Mesenchymal stem cell (in vitro differentiated cells and primary cell): Measurements from ENCODE around the gene MFF.

Source experiments
- DNase-seq: peaks from one replicate; pipeline ENCODE4 v3.0.0-alpha.2; 2013
- H2AFZ ChIP-seq: one replicate; pipeline ENCODE4 v1.6.1; 2013; ENCODE audit warnings: low read depth, mild to moderate bottlenecking, control low read depth, inconsistent platforms, low read length, moderate library complexity
- H2AK5ac ChIP-seq: 2 replicates; pipeline ENCODE4 v1.6.1; 2013; ENCODE audit warnings: low read length, moderate library complexity, mild to moderate bottlenecking, inconsistent platforms; ENCODE audit not compliant: severe bottlenecking
- H2BK120ac ChIP-seq: one replicate; pipeline ENCODE4 v1.6.1; 2013; ENCODE audit warnings: low read depth, mild to moderate bottlenecking, inconsistent platforms, low read length, moderate library complexity
- H2BK12ac ChIP-seq, 2 experiments: one replicate each; pipeline ENCODE4 v1.6.1; 2013; ENCODE audit warnings: inconsistent platforms in 2 of 2, low read length in 2 of 2, mild to moderate bottlenecking in 2 of 2, moderate library complexity in 2 of 2, control low read depth in 1 of 2
- H2BK15ac ChIP-seq: one replicate; pipeline ENCODE4 v1.6.1; 2013; ENCODE audit warnings: mild to moderate bottlenecking, low read depth, inconsistent platforms; ENCODE audit not compliant: poor library complexity, severe bottlenecking
- H2BK5ac ChIP-seq: 2 replicates; pipeline ENCODE4 v1.6.1; 2013; ENCODE audit warnings: low read depth, mild to moderate bottlenecking, low read length, control low read depth, inconsistent platforms; ENCODE audit not compliant: poor library complexity, severe bottlenecking
- H3K14ac ChIP-seq, 2 experiments: one replicate each; pipeline ENCODE4 v1.6.1; 2013; ENCODE audit warnings: inconsistent platforms in 2 of 2, low read length in 2 of 2, control low read depth in 1 of 2, mild to moderate bottlenecking in 1 of 2, moderate library complexity in 1 of 2
- H3K18ac ChIP-seq, 2 experiments: one replicate each; pipeline ENCODE4 v1.6.1; 2013; ENCODE audit warnings: inconsistent platforms in 2 of 2, low read length in 2 of 2, control low read depth in 1 of 2, low read depth in 1 of 2, mild to moderate bottlenecking in 1 of 2
- H3K23ac ChIP-seq, 2 experiments: one replicate each; pipeline ENCODE4 v1.6.1; 2013; ENCODE audit warnings: inconsistent platforms in 2 of 2, low read length in 2 of 2, mild to moderate bottlenecking in 2 of 2, moderate library complexity in 2 of 2, control low read depth in 1 of 2
- H3K27ac ChIP-seq: 2 replicates; pipeline ENCODE4 v1.5.1; 2013; ENCODE audit warnings: mild to moderate bottlenecking, moderate library complexity, low read length, control low read depth, inconsistent platforms; ENCODE audit not compliant: poor library complexity, severe bottlenecking
- H3K27me3 ChIP-seq, 2 experiments: 2 replicates each; pipeline versions ENCODE4 v1.6.1 to v1.7.0; 2013; ENCODE audit warnings: low read length in 2 of 2, mild to moderate bottlenecking in 2 of 2, moderate library complexity in 2 of 2, control low read depth in 1 of 2, inconsistent platforms in 1 of 2; ENCODE audit not compliant: control insufficient read depth in 1 of 2, insufficient read depth in 1 of 2
- H3K36me3 ChIP-seq, 2 experiments: 2 replicates each; pipeline versions ENCODE4 v1.6.1 to v1.7.0; 2013; ENCODE audit warnings: low read length in 2 of 2, control low read depth in 1 of 2, inconsistent platforms in 1 of 2, low read depth in 1 of 2, mild to moderate bottlenecking in 1 of 2; ENCODE audit not compliant: insufficient read depth in 2 of 2, control insufficient read depth in 1 of 2
- H3K4ac ChIP-seq, 2 experiments: one replicate each; pipeline ENCODE4 v1.6.1; 2013; ENCODE audit warnings: inconsistent platforms in 2 of 2, low read length in 2 of 2, mild to moderate bottlenecking in 2 of 2, moderate library complexity in 2 of 2, control low read depth in 1 of 2, low read depth in 1 of 2
- H3K4me1 ChIP-seq: 2 replicates; pipeline ENCODE4 v1.6.1; 2013; ENCODE audit warnings: low read depth, low read length, control low read depth; ENCODE audit not compliant: control insufficient read depth, insufficient read depth
- H3K4me2 ChIP-seq: 2 replicates; pipeline ENCODE4 v1.6.1; 2013; ENCODE audit warnings: low read length, mild to moderate bottlenecking, inconsistent platforms; ENCODE audit not compliant: poor library complexity, severe bottlenecking
- H3K4me3 ChIP-seq, 2 experiments: 2 replicates each; pipeline versions ENCODE4 v1.5.1 to v1.7.0; 2013; ENCODE audit warnings: low read length in 2 of 2, mild to moderate bottlenecking in 2 of 2, control low read depth in 1 of 2, low read depth in 1 of 2; ENCODE audit not compliant: insufficient read depth in 1 of 2
- H3K79me1 ChIP-seq: replicated peaks from 2 replicates; pipeline ENCODE4 v1.6.1; 2013; ENCODE audit warnings: mild to moderate bottlenecking, control low read depth, low read length, inconsistent platforms; ENCODE audit not compliant: poor library complexity, severe bottlenecking
- H3K9ac ChIP-seq: 2 replicates; pipeline ENCODE4 v1.7.0; 2013; ENCODE audit warnings: mild to moderate bottlenecking, low read length, moderate library complexity
- H3K9me3 ChIP-seq: 2 replicates; pipeline ENCODE4 v1.7.0; 2013; ENCODE audit warnings: mild to moderate bottlenecking, low read length; ENCODE audit not compliant: control insufficient read depth
- H4K8ac ChIP-seq: one replicate; pipeline ENCODE4 v1.6.1; 2013; ENCODE audit warnings: inconsistent platforms, mild to moderate bottlenecking, low read length, moderate library complexity
- H4K91ac ChIP-seq: one replicate; pipeline ENCODE4 v1.6.1; 2013; ENCODE audit warnings: mild to moderate bottlenecking, low read length, inconsistent platforms
- WGBS: methylation state at CpG from one replicate; pipeline ENCODE4 v1.1.7; 2013; ENCODE audit warnings: mixed read lengths; 5-methylcytosine and 5-hydroxymethylcytosine counted together

MFF gene

GRCh38 chr2:227402959-227403358 lies 77.9 kb downstream of the MFF start:
- Histone ChIP-seq H3K23ac (no peak overlapping the region), H3K4me3 (no peak overlapping the region), H3K4me2 (no peak overlapping the region), H2BK120ac (no peak overlapping the region), H2AFZ (no peak overlapping the region), H2AK5ac (no peak overlapping the region), H3K4ac (no peak overlapping the region), H3K4me1 (peaks cover 4% of the 10 kb centered on the region), H2BK5ac (no peak overlapping the region), H3K27me3 (no peaks in the 10 kb centered on the region), H3K18ac (no peak overlapping the region), H2BK15ac (no peak overlapping the region), H4K8ac (no peak overlapping the region), H3K27ac (no peak overlapping the region), H4K91ac (no peak overlapping the region), H2BK12ac (no peak overlapping the region), H3K36me3 (no peaks in the 10 kb centered on the region), H3K79me1 (no peaks in the 10 kb centered on the region), H3K14ac (no peak overlapping the region), H3K9ac (no peak overlapping the region), H3K9me3 (no peaks in the 10 kb centered on the region)
- 79% methylated on average over 2 of the region's 4 CpGs for WGBS
- DNase-seq = no peak

GRCh38 chr2:227404585-227405271 lies 79.7 kb downstream of the MFF start:
- H2BK15ac ChIP-seq = no peak overlapping the region
- H3K9ac ChIP-seq = no peak overlapping the region
- H2BK5ac ChIP-seq = no peak overlapping the region
- H4K8ac ChIP-seq = no peak overlapping the region
- no peak overlapping the region for H3K18ac ChIP-seq
- 67% methylated on average over 2 of the region's 4 CpGs for WGBS
- no peak overlapping the region for H2BK120ac ChIP-seq
- no peak overlapping the region for H2BK12ac ChIP-seq
- H4K91ac ChIP-seq = no peak overlapping the region
- no peak overlapping the region for H3K4me3 ChIP-seq
- no peak overlapping the region for H3K4ac ChIP-seq
- no peaks in the 10 kb centered on the region for H3K27me3 ChIP-seq
- no peak overlapping the region for H3K23ac ChIP-seq
- H3K4me2 ChIP-seq = no peak overlapping the region
- H2AK5ac ChIP-seq = peak overlapping the region; percentile 10
- H3K9me3 ChIP-seq = no peaks in the 10 kb centered on the region
- DNase-seq = no peak
- H3K79me1 ChIP-seq = no peaks in the 10 kb centered on the region
- H3K4me1 ChIP-seq = peaks cover 4% of the 10 kb centered on the region
- H3K27ac ChIP-seq = no peak overlapping the region
- no peak overlapping the region for H2AFZ ChIP-seq
- no peak overlapping the region for H3K14ac ChIP-seq
- H3K36me3 ChIP-seq = no peaks in the 10 kb centered on the region

- H3K27me3 ChIP-seq = no peaks in the 10 kb centered on the region
- H3K9me3 ChIP-seq = no peaks in the 10 kb centered on the region
- peak overlapping the region in 1 of 2 experiments; percentile 53 for H3K4me3 ChIP-seq
- H3K36me3 ChIP-seq = no peaks in the 10 kb centered on the region
- H3K4me1 ChIP-seq = peaks cover 2% of the 10 kb centered on the region
- no peak overlapping the region for H2BK5ac ChIP-seq
- H3K4me2 ChIP-seq = no peak overlapping the region
- peak overlapping the region; percentile 59 for H4K8ac ChIP-seq
- H3K18ac ChIP-seq = peak overlapping the region in 1 of 2 experiments; percentile 84
- no peak overlapping the region for H4K91ac ChIP-seq
- no peaks in the 10 kb centered on the region for H3K79me1 ChIP-seq
- 21% methylated on average over 7 of the region's 7 CpGs for WGBS
- peak overlapping the region; percentile 42 to 43 for H2BK12ac ChIP-seq
- peak overlapping the region in 1 of 2 experiments; percentile 59 for H3K14ac ChIP-seq
- H3K4ac ChIP-seq = peak overlapping the region in 1 of 2 experiments; percentile 82
- H2BK15ac ChIP-seq = peak overlapping the region; percentile 29
- H3K23ac ChIP-seq = no peak overlapping the region
- H2AK5ac ChIP-seq = peak overlapping the region; percentile 3
- peak overlapping the region; percentile 77 for H3K27ac ChIP-seq
- no peak overlapping the region for H2AFZ ChIP-seq
- no peak overlapping the region for H2BK120ac ChIP-seq
- DNase-seq = peak; percentile 94
- peak overlapping the region; percentile 88 for H3K9ac ChIP-seq
These were observed 81.4 kb downstream of the MFF start for GRCh38 chr2:227406177-227407031.
